Spleen (tissue), 11 donors: ENCODE results near the gene ELAVL3. TPM values are rescaled to one million over a fixed set of nuclear protein-coding genes. Genes with fewer than 3 reads are reported as not detected.
"Not testable (repeated sequence)": the region's sequence is repeated elsewhere in the genome, so short reads cannot be mapped to it uniquely, and the experiment has no call there.

Experiments
- DNase-seq: peaks from one replicate; pipeline ENCODE4 v3.0.0-alpha.2; 2020
- H3K27ac ChIP-seq, 8 donors: fragments of 200-600 bp; sonication (generic) in 7 of 8; 1 replicate in 4 of 8; 2 replicates in 4 of 8; pipeline versions ENCODE4 v1.5.0 to v1.8.0; 2016 to 2021; ENCODE audit warnings: inconsistent platforms in 4 of 8, mild to moderate bottlenecking in 4 of 8, moderate library complexity in 1 of 8
- H3K27me3 ChIP-seq, 7 donors: fragments of 200-600 bp; sonication (generic) in 6 of 7; replicated peaks in 1 of 7; 1 replicate in 4 of 7; 2 replicates in 3 of 7; pipeline versions ENCODE4 v1.5.0 to v1.8.0; 2016 to 2021; ENCODE audit warnings: inconsistent platforms in 3 of 7, mild to moderate bottlenecking in 1 of 7
- H3K36me3 ChIP-seq, 6 donors: fragments of 200-600 bp; sonication (generic) in 5 of 6; 1 replicate in 4 of 6; 2 replicates in 2 of 6; pipeline versions ENCODE4 v1.5.0 to v1.8.0; 2016 to 2021; ENCODE audit warnings: inconsistent platforms in 2 of 6
- H3K4me1 ChIP-seq, 6 donors: fragments of 200-600 bp; sonication (generic) in 5 of 6; 1 replicate in 3 of 6; 2 replicates in 3 of 6; pipeline versions ENCODE4 v1.5.0 to v1.8.0; 2016 to 2021; ENCODE audit warnings: inconsistent platforms in 3 of 6
- H3K4me3 ChIP-seq, 8 donors: fragments of 200-600 bp; sonication (generic) in 7 of 8; 1 replicate in 4 of 8; 2 replicates in 4 of 8; pipeline versions ENCODE4 v1.5.0 to v1.8.0; 2016 to 2021; ENCODE audit warnings: inconsistent platforms in 4 of 8, mild to moderate bottlenecking in 4 of 8, moderate library complexity in 2 of 8
- H3K9me3 ChIP-seq, 8 donors: fragments of 200-600 bp; sonication (generic) in 7 of 8; 1 replicate in 4 of 8; 2 replicates in 4 of 8; pipeline versions ENCODE4 v1.5.0 to v1.8.0; 2016 to 2021; ENCODE audit warnings: inconsistent platforms in 4 of 8
- POLR2A ChIP-seq, 3 donors: fragments of 450-650 bp; IDR thresholded peaks; one replicate each; pipeline ENCODE4 v1.5.1; 2017; ENCODE audit warnings: antibody characterized with exemption in 3 of 3, mild to moderate bottlenecking in 1 of 3
- POLR2AphosphoS5 ChIP-seq, 3 donors: sonication (generic); formaldehyde crosslinking; IDR thresholded peaks; one replicate each; pipeline ENCODE4 v1.5.1; 2017; ENCODE audit warnings: antibody characterized with exemption in 3 of 3
- WGBS, 5 donors: extraction: QIAGEN DNeasy Blood & Tissue Kit in 3 of 5; methylation state at CpG; one replicate each; pipeline versions ENCODE4 v1.1.5 to v1.1.7; 2013 to 2018; 5-methylcytosine and 5-hydroxymethylcytosine counted together
- intact Hi-C: fragments of 100-400 bp; cut with DNase I; formaldehyde crosslinking; loops from one replicate; pipeline ENCODE4 v1.15.0; 2023; ENCODE audit warnings: low total_unique reads
- polyA plus RNA-seq, 3 donors: library from polyadenylated mRNA; stranded (reverse); fragments of 200-250 nt; gene quantifications; one replicate each; pipeline ENCODE4 v1.2.1, GENCODE V29; 2013
- total RNA-seq, 7 donors: library from RNA; depleted of rRNA in 3 of 7; stranded (reverse); fragments of >200 nt in 3 of 7; fragmentation: NEBNext Ultra II Directional in 4 of 7; extraction: Animal tissue kit (Norgen Biotek cat#: 25700) in 4 of 7; gene quantifications; one replicate each; pipeline versions ENCODE4 v1.1.0 to v1.2.1, GENCODE V29; 2016 to 2021
- TF ChIP-seq, protein P1 (sequence below), 11 experiments: fragments of 200-600 bp in 7 of 11; fragments of 450-650 bp in 4 of 11; sonication (generic) in 4 of 11; IDR thresholded peaks in 8 of 11; conservative IDR thresholded peaks in 3 of 11; 1 replicate in 7 of 11; 2 replicates in 4 of 11; pipeline versions ENCODE4 v1.4.0 to v1.8.0; 2016 to 2021; ENCODE audit warnings: antibody characterized with exemption in 11 of 11, inconsistent platforms in 4 of 11, mild to moderate bottlenecking in 1 of 11
- donor health status: healthy with polysubstance abuse.
- donor health status: DM: no; HTN: no; CAD: no; lungs with moderate emphysema.
- donor health status: DM: no; HTN: no; CAD: no.
- donor health status: Bipolar disorder and iron deficiency.
- donor health status: healthy.
- donor health status: DM: no; HTN: no; CAD: no.
- donor health status: DM: yes; HTN: yes; CAD: no.

The ELAVL3 gene
- total and polyA plus RNA-seq, 10 donors: 0.02 TPM; not detected in 9

GRCh38 chr19:11458236-11458900, 22.5 kb downstream of the ELAVL3 start:
- Histone ChIP-seq H3K9me3 (no peaks in the 10 kb centered on the region), H3K27me3 (peaks cover 0 to 28% (median 7%) of the 10 kb centered on the region in 7 donors), H3K4me3 (no peak overlapping the region), H3K36me3 (no peaks in the 10 kb centered on the region), H3K4me1 (peaks cover 0 to 6% (median 0%) of the 10 kb centered on the region in 6 donors), H3K27ac (no peak overlapping the region)
- WGBS, 5 donors: 82 to 89% (median 88%) methylated on average over 19 of the region's 19 CpGs
- DNase-seq: no peak
- intact Hi-C loops: no loop called here
- TF ChIP-seq, protein P1, sequence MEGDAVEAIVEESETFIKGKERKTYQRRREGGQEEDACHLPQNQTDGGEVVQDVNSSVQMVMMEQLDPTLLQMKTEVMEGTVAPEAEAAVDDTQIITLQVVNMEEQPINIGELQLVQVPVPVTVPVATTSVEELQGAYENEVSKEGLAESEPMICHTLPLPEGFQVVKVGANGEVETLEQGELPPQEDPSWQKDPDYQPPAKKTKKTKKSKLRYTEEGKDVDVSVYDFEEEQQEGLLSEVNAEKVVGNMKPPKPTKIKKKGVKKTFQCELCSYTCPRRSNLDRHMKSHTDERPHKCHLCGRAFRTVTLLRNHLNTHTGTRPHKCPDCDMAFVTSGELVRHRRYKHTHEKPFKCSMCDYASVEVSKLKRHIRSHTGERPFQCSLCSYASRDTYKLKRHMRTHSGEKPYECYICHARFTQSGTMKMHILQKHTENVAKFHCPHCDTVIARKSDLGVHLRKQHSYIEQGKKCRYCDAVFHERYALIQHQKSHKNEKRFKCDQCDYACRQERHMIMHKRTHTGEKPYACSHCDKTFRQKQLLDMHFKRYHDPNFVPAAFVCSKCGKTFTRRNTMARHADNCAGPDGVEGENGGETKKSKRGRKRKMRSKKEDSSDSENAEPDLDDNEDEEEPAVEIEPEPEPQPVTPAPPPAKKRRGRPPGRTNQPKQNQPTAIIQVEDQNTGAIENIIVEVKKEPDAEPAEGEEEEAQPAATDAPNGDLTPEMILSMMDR (IDR thresholded peaks at IDR 0.05 in 8 of 11, conservative IDR thresholded peaks at IDR 0.05 in 3 of 11): no peak
- no peak for TF ChIP-seq POLR2AphosphoS5 (IDR thresholded peaks at IDR 0.05)
- TF ChIP-seq POLR2A (IDR thresholded peaks at IDR 0.05): no peak

DNA sequence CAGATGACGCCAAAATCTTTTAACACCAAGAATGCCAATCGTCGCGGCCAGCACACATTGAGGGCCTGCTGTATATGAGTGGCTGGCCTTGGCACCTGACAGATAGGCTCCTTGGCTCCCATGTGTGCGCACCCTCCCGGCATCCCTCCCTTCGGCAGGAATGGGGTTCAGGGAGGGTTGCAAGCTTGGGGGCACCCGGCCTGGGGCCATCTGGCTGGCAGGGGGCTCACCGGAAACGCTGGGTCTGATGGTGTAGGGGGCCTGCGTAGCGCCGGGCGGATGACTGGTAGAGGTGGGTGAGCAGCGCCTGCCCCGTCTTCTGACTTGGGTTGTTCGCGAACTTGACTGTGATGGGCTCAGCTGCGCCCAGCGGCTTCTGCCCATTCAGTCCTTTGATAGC, 23.0 kb downstream of the ELAVL3 start:
- Histone ChIP-seq H3K4me3 (no peak overlapping the region), H3K9me3 (no peaks in the 10 kb centered on the region), H3K27me3 (peaks cover 0 to 33% (median 7%) of the 10 kb centered on the region in 7 donors), H3K27ac (no peak overlapping the region), H3K4me1 (peaks cover 0 to 6% (median 0%) of the 10 kb centered on the region in 6 donors), H3K36me3 (no peaks in the 10 kb centered on the region)
- 85 to 91% (median 87%) methylated on average over 16 to 20 of the region's 20 CpGs for WGBS, 5 donors
- intact Hi-C loops: no loop called here
- no peak for DNase-seq
- TF ChIP-seq, protein P1 (IDR thresholded peaks at IDR 0.05 in 8 of 11, conservative IDR thresholded peaks at IDR 0.05 in 3 of 11): no peak
- TF ChIP-seq POLR2AphosphoS5 (IDR thresholded peaks at IDR 0.05): no peak
- no peak for TF ChIP-seq POLR2A (IDR thresholded peaks at IDR 0.05)

GRCh38 chr19:11457115-11457514, 23.7 kb downstream of the ELAVL3 start:
- TF ChIP-seq POLR2A (IDR thresholded peaks at IDR 0.05): no peak
- no peak for TF ChIP-seq POLR2AphosphoS5 (IDR thresholded peaks at IDR 0.05)
- TF ChIP-seq, protein P1 (IDR thresholded peaks at IDR 0.05 in 8 of 11, conservative IDR thresholded peaks at IDR 0.05 in 3 of 11): no peak
- Histone ChIP-seq H3K4me3 (no peak overlapping the region), H3K9me3 (no peaks in the 10 kb centered on the region), H3K27ac (no peak overlapping the region), H3K36me3 (no peaks in the 10 kb centered on the region), H3K4me1 (peaks cover 0 to 6% (median under 1%) of the 10 kb centered on the region in 6 donors), H3K27me3 (peaks cover 0 to 34% (median 7%) of the 10 kb centered on the region in 7 donors)
- DNase-seq: no peak
- intact Hi-C loops: no loop called here
- WGBS, 5 donors: 46 to 65% (median 51%) methylated on average over 14 to 18 of the region's 18 CpGs

DNA sequence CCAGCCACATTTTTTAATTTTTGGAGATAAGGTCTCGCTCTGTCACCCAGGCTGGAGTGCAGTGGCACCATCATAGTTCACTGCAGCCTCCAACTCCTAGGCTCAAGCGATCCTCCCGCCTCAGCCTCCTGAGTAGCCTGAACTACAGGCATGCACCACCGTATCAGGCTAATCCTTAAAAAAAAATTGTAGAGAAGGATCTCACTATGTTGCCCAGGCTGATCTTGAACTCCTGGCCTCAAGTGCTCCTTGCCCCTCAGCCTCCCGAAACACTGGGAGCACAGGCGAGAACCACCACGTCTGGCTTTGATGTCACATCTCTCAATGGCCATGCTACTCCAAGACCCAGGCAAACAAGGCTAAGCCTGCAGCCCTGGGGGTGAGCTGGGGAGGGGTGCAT, 24.2 kb downstream of the ELAVL3 start:
- Histone ChIP-seq H3K36me3 (no peaks in the 10 kb centered on the region), H3K27ac (no peak overlapping the region), H3K4me1 (peaks cover 0 to 6% (median 2%) of the 10 kb centered on the region in 6 donors), H3K4me3 (no peak overlapping the region), H3K9me3 (no peaks in the 10 kb centered on the region), H3K27me3 (peaks cover 0 to 35% (median 7%) of the 10 kb centered on the region in 7 donors)
- no peak for TF ChIP-seq POLR2A (IDR thresholded peaks at IDR 0.05)
- no peak for TF ChIP-seq POLR2AphosphoS5 (IDR thresholded peaks at IDR 0.05)
- TF ChIP-seq, protein P1 (IDR thresholded peaks at IDR 0.05 in 8 of 11, conservative IDR thresholded peaks at IDR 0.05 in 3 of 11): no peak
- intact Hi-C loops: no loop called here
- 88 to 99% (median 89%) methylated on average over 7 of the region's 7 CpGs for WGBS, 5 donors
- DNase-seq: no peak

DNA sequence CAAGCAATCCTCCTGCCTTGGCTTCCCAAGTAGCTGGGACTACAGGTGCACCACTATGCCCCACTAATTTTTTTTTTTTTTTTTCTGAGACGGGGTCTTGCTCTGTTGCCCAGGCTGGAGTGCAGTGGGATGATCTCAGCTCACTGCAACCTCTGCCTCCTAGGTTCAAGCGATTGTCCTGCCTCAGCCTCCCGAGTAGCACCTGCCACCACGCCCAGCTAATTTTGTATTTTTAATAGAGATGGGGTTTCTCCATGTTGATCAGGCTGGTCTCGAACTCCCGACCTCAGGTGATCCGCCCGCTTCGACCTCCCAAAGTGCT, 25.7 kb downstream of the ELAVL3 start:
- H3K4me3 ChIP-seq, H3K27ac ChIP-seq, intact Hi-C loops, H3K9me3 ChIP-seq, H3K4me1 ChIP-seq, DNase-seq: not testable (repeated sequence)
- peaks cover 0 to 33% (median 6%) of the 10 kb centered on the region in 7 donors for H3K27me3 ChIP-seq
- H3K36me3 ChIP-seq: peaks cover 0 to 10% (median 8%) of the 10 kb centered on the region in 6 donors
- 86 to 95% (median 92%) methylated on average over 9 of the region's 9 CpGs for WGBS, 5 donors
